TTC549 (cell line): ENCODE data around the gene GLUD1.
"Not testable (repeated sequence)": the region's sequence is repeated elsewhere in the genome, so short reads cannot be mapped to it uniquely, and the experiment has no call there.

Experiments used
- FAIRE-seq: peaks from 2 replicates; lab custom pipeline; 2012; peaks lifted over from hg19 to GRCh38; lab: Jason Lieb, UNC

Gene GLUD1

DNA sequence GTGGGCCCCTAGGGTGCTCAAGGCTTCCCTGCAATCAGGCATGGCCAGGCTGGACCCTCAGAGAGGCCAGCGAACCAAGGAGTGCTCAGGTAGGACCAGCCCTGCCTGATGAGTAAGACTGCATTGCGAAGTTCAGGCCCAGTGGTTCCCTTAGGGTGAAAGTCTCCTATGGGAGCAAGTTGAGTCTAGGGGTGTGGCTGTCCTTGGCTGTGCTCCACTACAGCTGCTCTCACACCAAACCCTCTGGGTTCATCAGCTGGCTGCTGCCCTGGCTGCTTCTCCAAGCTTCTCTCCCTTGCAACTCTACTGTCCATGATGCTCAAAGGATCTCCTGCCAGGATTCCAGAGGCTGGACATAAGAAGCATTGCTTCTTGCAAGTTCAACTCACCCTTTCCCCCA is 55.9 kb downstream of the GLUD1 start:
- no peak for FAIRE-seq

DNA sequence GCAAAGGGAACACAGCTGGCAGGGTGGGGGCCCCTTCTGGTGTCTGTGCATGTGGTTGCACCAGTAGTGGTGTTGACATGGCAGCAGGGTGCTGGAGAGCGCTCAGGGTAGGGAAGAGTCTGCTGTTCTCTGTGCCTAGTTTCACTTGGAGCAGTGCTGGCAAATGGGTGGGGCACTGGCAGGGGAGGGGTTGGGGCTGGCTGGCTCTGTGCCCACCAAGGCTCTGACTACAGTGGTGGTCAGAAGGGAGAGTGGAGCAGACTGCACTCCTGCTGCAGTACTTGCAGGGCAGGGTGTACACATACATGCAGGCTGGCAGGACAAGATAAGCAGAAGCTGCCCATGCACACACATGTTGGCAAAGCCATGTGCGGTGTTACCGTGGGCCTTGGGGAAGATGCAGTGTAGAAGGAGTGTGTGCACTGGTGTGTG is 56.3 kb downstream of the GLUD1 start:
- FAIRE-seq: no peak

DNA sequence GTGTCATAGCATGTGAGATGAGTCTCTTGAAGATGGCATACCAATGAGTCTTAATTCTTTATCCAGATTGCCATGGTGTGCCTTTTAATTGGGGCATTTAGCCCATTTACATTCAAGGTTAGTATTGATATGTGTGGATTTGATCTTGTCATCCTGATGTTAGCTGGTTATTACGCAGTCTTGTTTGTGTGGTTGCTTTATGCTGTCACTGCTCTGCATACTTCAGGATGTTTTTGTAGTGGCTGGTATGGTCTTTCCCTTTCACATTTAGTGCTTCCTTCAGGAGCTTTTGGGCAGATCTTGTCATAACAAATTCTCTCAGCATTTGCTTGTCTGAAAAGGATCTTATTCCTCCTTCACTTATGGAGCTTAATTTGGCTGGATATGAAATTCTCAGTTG is 58.0 kb downstream of the GLUD1 start:
- no peak for FAIRE-seq

DNA sequence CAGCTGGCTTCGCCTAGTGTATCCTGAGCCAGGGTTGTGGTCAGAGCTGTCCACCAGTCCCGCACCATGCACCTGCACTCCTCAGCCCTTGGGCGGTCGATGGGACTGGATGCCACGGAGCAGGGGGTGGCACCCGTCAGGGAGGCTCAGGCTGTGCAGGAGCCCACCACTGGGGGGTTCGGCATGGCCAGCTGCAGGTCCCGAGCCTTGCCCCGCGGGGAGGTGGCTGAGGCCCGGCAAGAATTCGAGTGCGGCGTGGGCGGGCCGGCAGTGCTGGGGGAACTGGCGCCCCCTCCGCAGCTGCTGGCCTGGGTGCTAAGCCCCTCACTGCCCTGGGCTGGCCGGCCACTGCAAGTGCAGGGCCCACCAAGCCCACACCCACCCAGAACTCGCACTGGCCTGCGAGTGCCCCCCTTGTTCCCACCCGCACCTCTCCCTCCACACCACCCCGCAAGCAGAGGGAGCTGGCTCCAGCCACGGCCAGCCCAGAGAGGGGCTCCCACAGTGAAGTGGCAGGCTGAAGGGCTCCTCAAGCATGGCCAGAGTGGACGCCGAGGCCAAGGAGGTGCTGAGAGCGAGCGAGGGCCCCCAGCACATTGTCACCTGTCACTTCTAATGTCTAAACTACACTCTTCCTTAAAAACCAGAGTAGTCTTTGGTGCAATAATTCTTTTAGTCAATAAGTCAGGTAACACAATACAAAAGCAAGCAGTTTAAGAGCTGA is 63.6 kb downstream of the GLUD1 start:
- no peak for FAIRE-seq

DNA sequence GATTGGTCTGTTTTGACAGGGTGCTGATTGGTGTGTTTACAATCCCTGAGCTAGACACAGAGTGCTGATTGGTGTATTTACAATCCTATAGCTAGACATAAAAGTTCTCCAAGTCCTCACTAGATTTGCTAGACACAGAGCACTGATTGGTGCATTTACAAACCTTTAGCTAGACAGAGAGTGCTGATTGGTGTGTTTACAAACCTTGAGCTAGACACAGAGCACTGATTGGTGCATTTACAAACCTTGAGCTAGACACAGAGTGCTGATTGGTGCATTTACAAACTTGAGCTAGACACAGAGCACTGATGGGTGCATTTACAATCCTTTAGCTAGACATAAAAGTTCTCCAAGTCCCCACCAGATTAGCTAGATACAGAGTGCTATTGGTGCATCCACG is 64.2 kb downstream of the GLUD1 start:
- FAIRE-seq: not testable (repeated sequence)

DNA sequence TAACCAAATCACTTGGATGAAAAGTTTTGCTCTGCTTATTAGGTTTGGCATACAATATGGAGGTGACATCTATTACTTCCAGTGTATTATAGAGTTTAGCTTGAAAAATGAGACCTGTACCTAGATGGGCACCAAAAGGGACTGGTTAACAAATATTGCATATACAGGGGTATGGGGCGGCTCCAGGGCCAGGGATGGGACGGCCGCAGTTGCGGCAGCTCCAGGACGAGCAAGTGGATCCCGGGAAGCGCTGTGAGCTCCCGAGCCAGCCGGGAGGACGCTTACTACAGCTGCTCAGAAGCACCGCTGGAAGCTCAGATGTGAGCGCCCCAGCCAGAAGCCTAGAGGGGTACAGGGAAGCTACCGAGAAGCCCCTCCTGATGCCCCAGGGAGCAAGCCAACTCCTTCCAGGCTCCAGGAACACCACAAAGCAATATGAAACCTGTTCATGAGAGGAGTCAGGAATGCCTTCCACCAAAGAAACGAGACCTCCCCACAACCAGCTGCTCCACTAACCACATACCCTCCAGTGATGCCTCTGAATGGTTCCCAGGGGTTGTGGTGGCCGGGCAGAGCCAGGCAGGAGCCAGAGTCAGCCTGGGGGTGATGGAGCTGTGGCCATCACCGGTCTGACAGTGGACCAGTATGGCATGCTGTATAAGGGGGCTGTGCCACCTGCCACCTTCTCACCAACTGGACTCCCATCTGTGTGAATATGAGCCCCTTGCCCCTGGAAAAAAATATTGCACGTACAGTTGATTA is 67.7 kb downstream of the GLUD1 start:
- not testable (repeated sequence) for FAIRE-seq

DNA sequence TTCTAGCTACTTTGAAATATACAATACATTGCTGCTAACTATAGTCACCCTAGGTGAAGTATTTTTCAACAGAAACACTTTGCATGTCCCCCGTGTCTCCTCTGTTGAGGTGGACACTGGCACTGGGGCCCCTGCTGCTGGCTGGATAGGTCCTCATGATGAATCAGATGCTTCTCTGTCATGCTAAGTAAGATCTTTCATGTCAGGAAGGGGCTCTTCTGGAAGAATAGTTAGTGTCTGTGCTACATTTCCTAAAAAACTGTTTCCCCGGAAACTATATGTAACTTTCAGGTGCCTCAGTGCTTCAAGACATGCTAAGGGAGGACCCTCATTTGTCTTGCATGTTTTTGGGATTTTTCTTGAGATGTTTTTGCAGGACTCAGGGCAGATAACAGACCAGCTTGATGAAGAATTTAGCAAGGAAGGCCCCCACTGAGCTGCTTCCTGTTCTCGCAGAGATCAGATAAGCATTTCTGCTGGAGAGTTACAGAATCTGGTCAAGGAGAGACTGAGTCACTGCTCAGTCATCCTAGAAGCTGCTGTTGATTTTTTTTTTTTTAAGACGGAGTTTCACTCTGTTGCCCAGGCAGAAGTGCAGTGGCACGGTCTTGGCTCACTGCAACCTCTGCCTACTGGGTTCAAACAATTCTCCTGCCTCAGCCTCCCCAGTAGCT is 69.2 kb downstream of the GLUD1 start:
- not testable (repeated sequence) for FAIRE-seq

DNA sequence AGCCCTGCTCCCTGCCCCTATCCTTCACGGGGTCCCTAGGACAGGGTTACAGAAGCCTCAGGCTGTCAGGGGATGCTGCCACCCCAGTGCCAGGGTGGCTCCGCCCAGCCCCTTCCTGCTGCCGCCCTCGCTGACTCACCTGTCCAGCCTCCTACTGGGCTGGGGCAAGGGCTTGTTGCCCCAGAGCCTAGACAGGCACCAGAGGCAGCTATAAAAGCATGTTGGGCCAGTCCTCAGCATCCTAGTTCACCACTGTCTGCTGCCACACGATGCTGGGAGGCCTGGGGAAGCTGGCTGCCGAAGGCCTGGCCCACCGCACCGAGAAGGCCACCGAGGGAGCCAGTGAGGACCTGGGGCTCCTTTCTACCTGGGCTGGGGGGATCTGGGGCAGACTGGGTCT is 74.6 kb downstream of the GLUD1 start, which contains the start of gene FAM25A:
TSS of gene FAM25A (plus strand) at position 239 of the 400 bp plus-strand sequence. CDS start at position 270, 31 bp downstream.
- FAIRE-seq: not testable (repeated sequence)

DNA sequence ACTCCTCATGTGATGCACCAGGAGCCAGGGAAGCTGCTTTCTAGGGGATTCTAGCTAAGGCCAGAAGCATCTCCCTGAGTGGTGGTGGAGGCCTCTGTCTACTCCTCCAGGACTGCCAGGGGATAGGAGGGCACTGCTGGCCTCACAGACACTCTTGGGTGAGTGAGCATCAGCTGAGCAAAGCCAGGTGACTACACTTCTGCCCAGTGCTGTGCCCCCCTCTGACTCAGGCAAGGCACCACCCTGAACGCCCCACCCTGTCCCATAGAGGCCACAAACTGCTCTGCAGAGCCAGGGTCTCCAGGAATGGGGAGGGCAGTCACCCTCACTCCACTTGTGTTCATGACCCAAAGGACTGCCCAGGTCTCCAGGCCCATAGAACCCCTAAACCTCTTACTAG is 75.1 kb downstream of the GLUD1 start:
- FAIRE-seq: not testable (repeated sequence)

DNA sequence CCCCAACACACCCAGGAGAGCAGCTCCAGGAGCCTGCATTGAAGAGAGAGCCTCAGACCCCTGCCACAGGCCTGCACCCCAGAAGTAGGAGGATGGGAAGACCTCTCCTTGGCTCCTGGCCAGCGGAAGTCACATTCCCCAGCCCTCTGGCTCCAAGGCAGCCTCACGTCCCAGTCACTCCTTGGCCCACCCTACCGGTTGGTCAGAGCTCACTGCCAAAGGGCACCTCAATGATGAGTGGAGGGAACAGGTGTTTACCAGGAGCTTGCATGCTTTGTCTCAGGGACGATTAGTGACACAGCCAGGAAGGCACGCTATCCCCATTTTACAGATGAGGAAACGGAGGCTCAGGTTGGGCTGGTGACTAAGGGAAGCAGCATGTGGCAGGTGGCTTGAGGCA is 75.6 kb downstream of the GLUD1 start:
- not testable (repeated sequence) for FAIRE-seq

DNA sequence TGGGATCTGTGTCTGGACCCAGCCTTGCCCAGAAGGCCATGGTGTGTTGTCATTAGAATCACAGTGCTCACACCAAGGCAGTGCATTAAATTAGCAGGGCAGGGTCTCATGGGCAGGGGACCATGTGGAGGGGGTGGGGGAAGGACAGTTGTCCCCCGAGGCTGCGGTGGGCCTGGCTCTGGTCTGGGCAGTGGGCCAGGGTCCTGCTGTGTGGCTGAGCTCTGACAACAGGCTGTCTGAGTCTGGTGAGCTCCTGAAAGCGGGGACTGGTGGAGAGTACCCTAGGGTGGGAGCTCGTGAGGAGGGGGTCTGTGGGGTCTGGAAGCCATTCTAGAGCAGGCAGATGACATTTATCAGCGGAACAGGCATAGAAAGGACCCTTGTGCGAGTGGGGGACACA is 76.5 kb downstream of the GLUD1 start:
- not testable (repeated sequence) for FAIRE-seq

DNA sequence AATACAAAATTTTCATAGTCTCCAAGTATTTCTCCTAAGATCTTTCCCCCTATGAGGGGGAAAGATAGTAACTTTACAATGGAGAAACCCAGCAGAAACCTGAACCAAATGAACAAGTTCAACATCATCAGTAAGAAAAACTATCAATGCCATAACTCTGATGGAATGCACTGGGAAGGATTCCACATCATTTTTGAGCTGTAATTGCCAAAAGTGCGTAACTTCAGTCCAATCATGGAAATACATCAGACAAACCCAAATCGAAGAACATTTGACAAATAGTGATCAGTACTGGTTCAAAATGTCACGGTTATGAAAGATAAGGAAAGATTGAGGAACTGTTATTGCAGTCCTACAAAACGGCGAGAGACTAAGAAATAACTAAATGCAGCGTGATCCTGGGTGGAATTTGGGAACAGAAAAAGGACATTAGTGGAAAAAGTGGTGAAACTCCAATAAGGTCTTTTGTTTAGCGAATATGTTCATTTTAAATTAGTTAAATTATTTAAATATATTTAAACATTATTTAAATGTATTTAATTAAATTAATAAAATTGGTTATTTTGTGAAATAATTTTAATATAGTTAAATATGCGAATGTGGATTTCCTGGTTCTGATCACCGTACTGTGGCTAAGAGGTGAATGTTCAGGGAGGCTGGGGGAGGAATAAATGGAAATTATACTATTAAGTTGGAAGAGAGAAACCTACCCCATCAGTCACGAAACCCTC is 79.5 kb downstream of the GLUD1 start:
- FAIRE-seq: not testable (repeated sequence)

DNA sequence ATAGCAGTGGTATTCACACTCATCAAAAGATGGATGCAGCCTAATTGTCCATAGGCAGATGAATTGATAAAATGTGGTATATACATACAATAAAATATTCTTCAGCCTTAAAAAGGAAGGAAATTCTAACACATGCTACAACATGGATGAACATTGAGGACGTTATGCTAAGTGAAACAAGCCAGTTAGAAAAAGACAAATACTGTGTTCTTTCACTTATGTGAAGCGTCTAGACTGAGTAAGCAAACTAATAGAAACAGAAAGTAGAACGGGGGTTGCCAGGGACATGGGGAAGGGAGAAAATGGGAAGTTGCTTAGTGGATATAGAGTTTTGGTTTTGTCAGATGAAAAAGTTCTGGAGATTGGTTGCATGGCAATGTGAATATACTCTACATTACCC is 81.1 kb downstream of the GLUD1 start:
- FAIRE-seq: not testable (repeated sequence)

DNA sequence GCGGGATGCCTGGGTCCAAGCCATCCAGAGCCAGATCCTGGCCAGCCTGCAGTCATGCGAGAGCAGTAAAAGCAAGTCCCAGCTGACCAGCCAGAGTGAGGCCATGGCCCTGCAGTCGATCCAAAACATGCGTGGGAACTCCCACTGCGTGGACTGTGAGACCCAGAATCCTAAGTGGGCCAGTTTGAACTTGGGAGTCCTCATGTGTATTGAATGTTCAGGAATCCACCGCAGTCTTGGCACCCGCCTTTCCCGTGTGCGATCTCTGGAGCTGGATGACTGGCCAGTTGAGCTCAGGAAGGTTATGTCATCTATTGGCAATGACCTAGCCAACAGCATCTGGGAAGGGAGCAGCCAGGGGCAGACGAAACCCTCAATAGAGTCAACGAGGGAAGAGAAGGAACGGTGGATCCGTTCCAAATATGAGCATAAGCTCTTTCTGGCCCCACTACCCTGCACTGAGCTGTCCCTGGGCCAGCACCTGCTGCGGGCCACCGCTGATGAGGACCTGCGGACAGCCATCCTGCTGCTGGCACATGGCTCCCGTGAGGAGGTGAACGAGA is 85.4 kb downstream of the GLUD1 start:
- not testable (repeated sequence) for FAIRE-seq

DNA sequence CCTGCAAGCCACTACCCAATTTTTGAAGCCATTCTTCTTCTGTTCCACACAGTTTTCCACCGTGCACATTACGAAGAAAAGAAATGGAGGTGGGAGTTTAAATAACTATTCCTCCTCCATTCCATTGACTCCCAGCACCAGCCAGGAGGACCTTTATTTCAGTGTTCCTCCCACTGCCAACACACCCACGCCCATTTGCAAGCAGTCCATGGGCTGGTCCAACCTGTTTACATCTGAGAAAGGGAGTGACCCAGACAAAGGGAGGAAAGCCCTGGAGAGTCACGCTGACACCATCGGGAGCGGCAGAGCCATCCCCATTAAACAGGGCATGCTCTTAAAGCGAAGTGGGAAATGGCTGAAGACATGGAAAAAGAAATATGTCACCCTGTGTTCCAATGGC is 86.3 kb downstream of the GLUD1 start:
- FAIRE-seq: not testable (repeated sequence)

DNA sequence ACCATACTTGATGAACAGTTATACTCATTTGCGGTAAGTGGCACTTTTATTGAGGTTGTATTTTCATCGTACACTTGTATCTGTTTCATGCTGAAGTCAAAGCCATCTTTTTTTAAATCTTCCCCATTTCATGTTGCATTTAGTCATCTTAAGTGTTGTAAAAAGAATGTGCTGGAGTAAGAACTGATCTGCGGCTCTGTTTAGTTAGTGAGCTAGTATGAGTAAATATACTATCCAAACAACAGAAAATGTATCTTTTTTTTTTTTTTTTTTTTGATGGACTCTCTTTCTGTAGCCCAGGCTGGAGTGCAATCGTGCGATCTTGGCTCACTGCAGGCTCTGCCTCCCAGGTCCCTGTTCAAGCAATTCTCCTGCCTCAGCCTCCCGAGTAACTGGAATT is 87.0 kb downstream of the GLUD1 start:
- FAIRE-seq: not testable (repeated sequence)

DNA sequence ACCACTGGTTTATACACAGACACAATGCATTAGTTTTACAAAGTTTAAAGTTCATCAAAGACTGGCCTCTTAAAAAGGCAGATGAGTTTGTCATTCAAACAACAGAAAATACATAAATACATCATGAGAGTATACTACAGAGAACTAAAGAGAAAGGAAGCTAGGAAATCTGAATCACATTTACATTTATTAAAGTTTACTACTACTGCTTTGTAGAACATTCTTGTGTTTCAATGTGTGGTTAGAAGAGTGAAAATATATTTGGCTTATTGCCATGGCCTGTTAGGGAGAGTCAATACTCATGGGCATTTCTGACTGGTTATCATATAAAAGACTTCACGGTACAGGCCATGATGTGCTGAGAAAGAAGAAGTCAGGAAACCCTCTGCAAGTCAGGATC is 87.5 kb downstream of the GLUD1 start:
- FAIRE-seq: not testable (repeated sequence)

DNA sequence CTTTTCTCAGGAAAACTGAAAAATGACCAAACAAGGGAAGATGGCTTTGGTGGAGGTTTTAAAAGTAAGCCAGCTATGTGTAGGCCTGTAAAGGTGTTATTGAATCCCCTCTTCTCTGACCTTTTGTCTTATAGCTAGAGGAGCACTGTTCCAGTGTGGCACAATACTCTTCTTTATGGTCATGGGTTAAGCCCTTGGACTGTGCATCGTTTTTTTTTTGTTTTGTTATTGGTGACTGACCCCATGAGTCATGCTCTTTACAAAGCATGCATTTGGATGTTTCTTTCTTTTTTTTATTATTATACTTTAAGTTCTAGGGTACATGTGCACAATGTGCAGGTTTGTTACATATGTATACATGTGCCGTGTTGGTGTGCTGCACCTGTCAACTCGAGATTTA is 94.2 kb downstream of the GLUD1 start:
- no peak for FAIRE-seq
